Progenitor cell of endocrine pancreas (in vitro differentiated cells): Measurements from ENCODE around the gene TFDP1. TPM values are rescaled to one million over a fixed set of nuclear protein-coding genes. Genes with fewer than 3 reads are reported as not detected.

ENCODE experiments used
- DNase-seq: peaks from one replicate; pipeline ENCODE4 v3.0.0; 2021; ENCODE audit warnings: low spot score; ENCODE audit not compliant: unreplicated experiment
- H3K27ac Mint-ChIP-seq: 2 replicates; pipeline ENCODE4 v1.8.0; 2021; ENCODE audit warnings: mild to moderate bottlenecking, moderate library complexity, mixed read lengths
- H3K27me3 Mint-ChIP-seq: 2 replicates; pipeline ENCODE4 v1.8.0; 2021; ENCODE audit warnings: mixed read lengths
- H3K36me3 Mint-ChIP-seq: 2 replicates; pipeline ENCODE4 v1.8.0; 2022; ENCODE audit warnings: mixed read lengths; ENCODE audit not compliant: insufficient read depth
- H3K4me1 Mint-ChIP-seq: 2 replicates; pipeline ENCODE4 v1.8.0; 2021; ENCODE audit warnings: low read depth, mixed read lengths
- H3K4me3 Mint-ChIP-seq: 2 replicates; pipeline ENCODE4 v1.8.0; 2021; ENCODE audit warnings: low read depth, mild to moderate bottlenecking, moderate library complexity, mixed read lengths
- H3K9me3 Mint-ChIP-seq: 2 replicates; pipeline ENCODE4 v1.8.0; 2021; ENCODE audit warnings: low read depth, mixed read lengths
- CTCF ChIP-seq: fragments of 200-600 bp; sonication (generic); IDR thresholded peaks from one replicate; pipeline ENCODE4 v1.5.0; 2021; ENCODE audit warnings: antibody characterized with exemption, mild to moderate bottlenecking; ENCODE audit not compliant: unreplicated experiment
- total RNA-seq: library from RNA; stranded (reverse); gene quantifications from 2 replicates; pipeline ENCODE4 v1.2.1, GENCODE V29; 2021

Gene TFDP1
- total RNA-seq, 1 donor from 2014 or later: 58.2 TPM

GRCh38 chr13:113654175-113654560 lies 69.6 kb downstream of the TFDP1 start:
- no peak for DNase-seq
- H3K27me3 Mint-ChIP-seq: no peaks in the 10 kb centered on the region
- H3K27ac Mint-ChIP-seq: no peak overlapping the region
- H3K4me1 Mint-ChIP-seq: peaks cover 2% of the 10 kb centered on the region
- H3K9me3 Mint-ChIP-seq: no peaks in the 10 kb centered on the region
- no peak for TF ChIP-seq CTCF
- peaks cover 4% of the 10 kb centered on the region for H3K36me3 Mint-ChIP-seq
- H3K4me3 Mint-ChIP-seq: no peak overlapping the region

- no peaks in the 10 kb centered on the region for H3K9me3 Mint-ChIP-seq
- peaks cover 2% of the 10 kb centered on the region for H3K4me1 Mint-ChIP-seq
- H3K36me3 Mint-ChIP-seq: peaks cover 2% of the 10 kb centered on the region
- no peak overlapping the region for H3K27ac Mint-ChIP-seq
- H3K4me3 Mint-ChIP-seq: no peak overlapping the region
- DNase-seq: no peak
- no peaks in the 10 kb centered on the region for H3K27me3 Mint-ChIP-seq
- TF ChIP-seq CTCF: no peak
These were observed 70.2 kb downstream of the TFDP1 start for GRCh38 chr13:113654591-113655345.

- no peak overlapping the region for H3K27ac Mint-ChIP-seq
- DNase-seq: no peak
- H3K9me3 Mint-ChIP-seq: no peaks in the 10 kb centered on the region
- H3K4me3 Mint-ChIP-seq: no peak overlapping the region
- H3K27me3 Mint-ChIP-seq: no peaks in the 10 kb centered on the region
- H3K4me1 Mint-ChIP-seq: peaks cover 2% of the 10 kb centered on the region
- H3K36me3 Mint-ChIP-seq: no peaks in the 10 kb centered on the region
- TF ChIP-seq CTCF: no peak
These were observed 70.9 kb downstream of the TFDP1 start for GRCh38 chr13:113655346-113656002.

- Mint-ChIP-seq H3K27me3 (no peaks in the 10 kb centered on the region), H3K36me3 (peaks cover 1% of the 10 kb centered on the region), H3K9me3 (peaks cover 6% of the 10 kb centered on the region), H3K4me1 (peaks cover 2% of the 10 kb centered on the region), H3K4me3 (no peak overlapping the region), H3K27ac (no peak overlapping the region)
- DNase-seq: no peak
- no peak for TF ChIP-seq CTCF
These were observed 71.5 kb downstream of the TFDP1 start for GRCh38 chr13:113656003-113656588.

- Mint-ChIP-seq H3K36me3 (peaks cover 1% of the 10 kb centered on the region), H3K4me3 (no peak overlapping the region), H3K9me3 (peaks cover 15% of the 10 kb centered on the region), H3K27ac (no peak overlapping the region), H3K4me1 (peaks cover 2% of the 10 kb centered on the region), H3K27me3 (no peaks in the 10 kb centered on the region)
- TF ChIP-seq CTCF: no peak
- DNase-seq: no peak
These were observed 72.5 kb downstream of the TFDP1 start for GRCh38 chr13:113656831-113657671.
